ENCODE results near the gene RRAGD. TPM values are rescaled to one million over a fixed set of nuclear protein-coding genes. Genes with fewer than 3 reads are reported as not detected.

Gene RRAGD
- total RNA-seq, 1 donor from 2014 or later: 35.4 TPM

DNA sequence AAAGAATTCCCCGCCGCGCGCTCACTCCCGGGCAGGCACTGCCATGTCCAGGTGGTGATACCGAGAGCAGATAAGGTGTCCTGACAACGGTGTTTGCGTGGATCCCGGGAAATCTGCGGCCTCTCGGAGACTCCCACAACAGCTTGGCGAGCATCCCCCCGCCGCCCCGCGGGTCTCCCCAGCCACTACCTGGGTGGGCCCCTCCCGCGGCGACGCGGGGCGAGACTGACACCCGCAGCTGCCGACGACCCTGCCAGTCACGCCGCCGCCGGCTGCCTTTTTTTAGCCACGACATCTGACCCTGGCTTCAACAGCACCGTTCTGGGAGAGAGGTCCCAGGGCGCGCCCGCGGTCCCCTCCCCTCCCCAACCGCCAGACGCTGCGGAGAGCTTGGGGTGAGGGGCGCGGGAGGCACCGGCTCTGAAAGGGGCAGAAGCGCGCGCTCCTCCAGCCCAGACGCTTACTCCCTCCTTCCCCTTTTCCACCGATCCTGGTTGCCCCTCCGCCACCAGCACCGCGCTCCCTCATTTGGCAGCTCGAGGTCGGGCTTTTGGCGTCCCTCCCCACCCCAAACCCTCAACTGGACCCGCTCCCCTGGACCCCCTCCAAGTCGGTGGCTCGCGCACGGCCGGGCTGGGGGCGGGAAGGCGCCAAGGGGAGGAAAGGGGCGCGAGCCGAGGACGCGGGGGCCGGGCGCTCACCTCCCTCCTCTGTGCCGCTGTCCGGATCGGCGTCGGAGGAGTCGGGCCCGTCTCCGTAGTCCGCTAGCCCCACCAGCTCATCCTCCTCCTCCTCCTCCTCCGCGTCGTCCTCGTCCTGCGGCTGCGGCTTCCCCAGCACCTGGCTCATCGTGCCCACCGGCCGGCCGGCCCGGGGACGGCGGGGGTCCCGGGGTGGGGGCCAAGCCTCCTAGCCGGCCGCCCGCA lies 665 bp downstream of the RRAGD start:
- Histone ChIP-seq H3K36me3 (ENCODE audit: control insufficient read depth, insufficient read depth, low read length) (no peaks in the 10 kb centered on the region), H3K4me3 (ENCODE audit: low read depth, low read length) (peak overlapping the region; percentile 67), H3K27me3 (ENCODE audit: control insufficient read depth, insufficient read depth, low read length) (no peaks in the 10 kb centered on the region)
- TF ChIP-seq, protein P1, sequence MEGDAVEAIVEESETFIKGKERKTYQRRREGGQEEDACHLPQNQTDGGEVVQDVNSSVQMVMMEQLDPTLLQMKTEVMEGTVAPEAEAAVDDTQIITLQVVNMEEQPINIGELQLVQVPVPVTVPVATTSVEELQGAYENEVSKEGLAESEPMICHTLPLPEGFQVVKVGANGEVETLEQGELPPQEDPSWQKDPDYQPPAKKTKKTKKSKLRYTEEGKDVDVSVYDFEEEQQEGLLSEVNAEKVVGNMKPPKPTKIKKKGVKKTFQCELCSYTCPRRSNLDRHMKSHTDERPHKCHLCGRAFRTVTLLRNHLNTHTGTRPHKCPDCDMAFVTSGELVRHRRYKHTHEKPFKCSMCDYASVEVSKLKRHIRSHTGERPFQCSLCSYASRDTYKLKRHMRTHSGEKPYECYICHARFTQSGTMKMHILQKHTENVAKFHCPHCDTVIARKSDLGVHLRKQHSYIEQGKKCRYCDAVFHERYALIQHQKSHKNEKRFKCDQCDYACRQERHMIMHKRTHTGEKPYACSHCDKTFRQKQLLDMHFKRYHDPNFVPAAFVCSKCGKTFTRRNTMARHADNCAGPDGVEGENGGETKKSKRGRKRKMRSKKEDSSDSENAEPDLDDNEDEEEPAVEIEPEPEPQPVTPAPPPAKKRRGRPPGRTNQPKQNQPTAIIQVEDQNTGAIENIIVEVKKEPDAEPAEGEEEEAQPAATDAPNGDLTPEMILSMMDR (IDR thresholded peaks at IDR 0.05; ENCODE audit: insufficient read depth, low read length, poor library complexity, severe bottlenecking): no peak
- DNase-seq (ENCODE audit: low read depth): no peak

DNA sequence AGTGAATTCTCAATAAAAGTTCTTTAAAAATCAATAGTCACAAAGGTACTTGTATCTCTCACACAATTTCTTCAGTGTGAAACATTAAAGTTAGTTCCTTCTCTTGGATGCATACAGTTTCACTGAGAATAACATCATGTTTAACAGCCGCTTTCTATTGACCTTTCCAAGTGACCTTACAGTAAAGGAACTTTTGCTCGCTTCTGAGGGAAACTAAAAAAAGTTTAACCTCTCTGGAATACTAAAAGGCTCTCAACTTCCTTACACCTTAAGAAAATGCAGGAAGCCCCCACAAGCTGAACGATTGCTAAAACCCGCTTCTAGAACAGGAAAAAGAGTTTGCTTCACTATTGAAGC lies 1.3 kb downstream of the RRAGD start:
- TF ChIP-seq, protein P1 (IDR thresholded peaks at IDR 0.05; ENCODE audit: insufficient read depth, low read length, poor library complexity, severe bottlenecking): no peak
- DNase-seq (ENCODE audit: low read depth): no peak
- H3K36me3 ChIP-seq (ENCODE audit: control insufficient read depth, insufficient read depth, low read length): no peaks in the 10 kb centered on the region
- peak overlapping the region; percentile 67 for H3K4me3 ChIP-seq (ENCODE audit: low read depth, low read length)
- H3K27me3 ChIP-seq (ENCODE audit: control insufficient read depth, insufficient read depth, low read length): no peaks in the 10 kb centered on the region

DNA sequence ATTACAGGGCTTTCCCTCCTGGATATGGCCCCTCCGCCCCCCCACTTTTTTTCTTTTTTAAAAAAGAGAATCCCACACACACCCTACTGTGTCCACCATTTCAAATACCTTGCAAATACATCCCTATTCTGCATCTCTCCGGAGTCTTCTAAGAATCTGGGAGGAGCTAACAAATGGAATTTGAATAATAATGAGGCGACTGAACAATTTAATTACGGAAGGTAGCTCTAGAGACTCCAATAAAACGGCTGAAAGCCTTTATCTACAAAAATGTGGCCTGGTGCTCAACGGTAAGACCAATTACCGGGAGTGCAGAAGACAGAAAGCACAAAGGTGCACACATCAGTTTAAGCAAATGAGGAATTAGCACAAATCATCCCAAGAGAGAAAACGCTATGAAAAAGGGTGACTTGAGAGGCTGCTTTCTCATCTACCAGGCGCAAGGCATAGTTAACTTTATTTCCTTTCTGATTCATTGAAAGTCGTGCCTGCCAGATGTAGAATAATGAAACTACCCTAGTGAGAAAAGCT lies 1.8 kb downstream of the RRAGD start:
- DNase-seq (ENCODE audit: low read depth): no peak
- peak overlapping the region; percentile 67 for H3K4me3 ChIP-seq (ENCODE audit: low read depth, low read length)
- no peaks in the 10 kb centered on the region for H3K27me3 ChIP-seq (ENCODE audit: control insufficient read depth, insufficient read depth, low read length)
- TF ChIP-seq, protein P1 (IDR thresholded peaks at IDR 0.05; ENCODE audit: insufficient read depth, low read length, poor library complexity, severe bottlenecking): no peak
- H3K36me3 ChIP-seq (ENCODE audit: control insufficient read depth, insufficient read depth, low read length): no peaks in the 10 kb centered on the region

DNA sequence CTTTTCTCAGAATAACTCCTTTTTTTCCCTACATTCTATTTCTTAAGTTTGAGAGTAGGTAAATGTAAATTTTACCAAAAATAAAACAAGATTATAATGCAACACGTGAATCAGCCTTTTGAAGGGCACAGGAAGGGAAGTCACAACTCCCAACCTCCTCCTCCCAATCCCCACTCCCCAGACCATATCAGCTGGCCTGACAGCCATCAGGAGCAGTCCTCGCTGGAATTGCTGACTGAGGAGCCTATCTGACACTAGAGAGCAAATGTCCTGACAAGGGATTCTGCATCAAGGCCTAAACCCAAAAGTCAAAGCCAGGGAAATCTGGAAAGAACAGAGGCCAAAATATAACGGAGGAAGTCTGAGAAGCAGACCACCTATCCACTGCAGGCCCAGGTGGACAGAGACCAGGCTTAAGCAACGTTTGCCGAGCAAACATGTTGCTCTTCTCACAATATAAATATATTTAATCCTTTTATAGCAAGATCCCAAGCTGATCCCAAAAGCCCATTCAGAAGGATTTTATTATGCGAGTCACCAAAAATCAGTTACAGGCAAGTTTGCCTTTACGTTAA lies 2.5 kb downstream of the RRAGD start:
- no peak for DNase-seq (ENCODE audit: low read depth)
- TF ChIP-seq, protein P1 (IDR thresholded peaks at IDR 0.05; ENCODE audit: insufficient read depth, low read length, poor library complexity, severe bottlenecking): no peak
- no peaks in the 10 kb centered on the region for H3K27me3 ChIP-seq (ENCODE audit: control insufficient read depth, insufficient read depth, low read length)
- no peak overlapping the region for H3K4me3 ChIP-seq (ENCODE audit: low read depth, low read length)
- no peaks in the 10 kb centered on the region for H3K36me3 ChIP-seq (ENCODE audit: control insufficient read depth, insufficient read depth, low read length)

DNA sequence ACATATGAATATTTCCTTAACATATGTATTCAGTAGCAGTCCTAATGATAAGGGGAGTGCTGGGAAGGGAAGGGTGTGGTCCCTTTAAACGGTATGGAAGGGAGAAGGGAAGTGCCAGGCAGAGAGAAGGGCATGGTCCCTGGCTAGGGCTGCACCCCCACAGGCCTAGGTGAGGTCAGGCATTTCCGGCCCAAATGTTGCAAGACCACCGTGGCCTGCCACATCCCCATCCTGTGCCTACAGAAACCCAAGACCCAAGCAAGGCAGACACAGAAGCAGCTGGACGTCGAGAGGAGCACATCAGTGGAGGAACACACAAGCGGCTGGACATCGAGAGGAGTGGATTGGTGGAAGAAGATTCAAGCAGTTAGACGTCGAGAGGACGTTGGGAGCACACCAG lies 5.9 kb downstream of the RRAGD start:
- no peak overlapping the region for H3K4me3 ChIP-seq (ENCODE audit: low read depth, low read length)
- no peaks in the 10 kb centered on the region for H3K27me3 ChIP-seq (ENCODE audit: control insufficient read depth, insufficient read depth, low read length)
- no peaks in the 10 kb centered on the region for H3K36me3 ChIP-seq (ENCODE audit: control insufficient read depth, insufficient read depth, low read length)
- DNase-seq (ENCODE audit: low read depth): no peak
- TF ChIP-seq, protein P1 (IDR thresholded peaks at IDR 0.05; ENCODE audit: insufficient read depth, low read length, poor library complexity, severe bottlenecking): no peak
